Glutamatergic neuron (in vitro differentiated cells): ENCODE data around the gene KRT82. TPM values are rescaled to one million over a fixed set of nuclear protein-coding genes. Genes with fewer than 3 reads are reported as not detected.

Experiments used
- DNase-seq: peaks from one replicate; pipeline ENCODE4 v3.0.0; 2022
- H3K27ac Mint-ChIP-seq: one replicate; pipeline ENCODE4 v1.8.0; 2020; ENCODE audit warnings: mild to moderate bottlenecking, mixed read lengths, inconsistent platforms; ENCODE audit not compliant: unreplicated experiment
- H3K27me3 Mint-ChIP-seq: one replicate; pipeline ENCODE4 v1.8.0; 2020; ENCODE audit warnings: mild to moderate bottlenecking, moderate library complexity, mixed read lengths, inconsistent platforms; ENCODE audit not compliant: unreplicated experiment
- H3K36me3 Mint-ChIP-seq: one replicate; pipeline ENCODE4 v1.8.0; 2020; ENCODE audit warnings: mild to moderate bottlenecking, mixed read lengths, inconsistent platforms; ENCODE audit not compliant: unreplicated experiment
- H3K4me1 Mint-ChIP-seq: one replicate; pipeline ENCODE4 v1.8.0; 2020; ENCODE audit warnings: mild to moderate bottlenecking, low read depth, mixed read lengths, inconsistent platforms; ENCODE audit not compliant: unreplicated experiment
- H3K4me3 Mint-ChIP-seq: one replicate; pipeline ENCODE4 v1.8.0; 2020; ENCODE audit warnings: mild to moderate bottlenecking, mixed read lengths, inconsistent platforms; ENCODE audit not compliant: unreplicated experiment
- H3K9me3 Mint-ChIP-seq: one replicate; pipeline ENCODE4 v1.8.0; 2020; ENCODE audit warnings: mild to moderate bottlenecking, moderate library complexity, mixed read lengths, inconsistent platforms; ENCODE audit not compliant: unreplicated experiment
- total RNA-seq: library from RNA; stranded (reverse); fragmentation: NEBNext Ultra II Directional; extraction: Animal tissue kit (Norgen Biotek cat#: 25700); gene quantifications from one replicate; pipeline ENCODE4 v1.2.1, GENCODE V29; 2021; ENCODE audit not compliant: unreplicated experiment
- TF ChIP-seq, protein P1 (sequence below): fragments of 200-600 bp; sonication (generic); IDR thresholded peaks from one replicate; pipeline ENCODE4 v1.5.0; 2021; ENCODE audit not compliant: partially characterized antibody, unreplicated experiment

The KRT82 gene
- total RNA-seq, 1 donor from 2014 or later, result not detected

DNA sequence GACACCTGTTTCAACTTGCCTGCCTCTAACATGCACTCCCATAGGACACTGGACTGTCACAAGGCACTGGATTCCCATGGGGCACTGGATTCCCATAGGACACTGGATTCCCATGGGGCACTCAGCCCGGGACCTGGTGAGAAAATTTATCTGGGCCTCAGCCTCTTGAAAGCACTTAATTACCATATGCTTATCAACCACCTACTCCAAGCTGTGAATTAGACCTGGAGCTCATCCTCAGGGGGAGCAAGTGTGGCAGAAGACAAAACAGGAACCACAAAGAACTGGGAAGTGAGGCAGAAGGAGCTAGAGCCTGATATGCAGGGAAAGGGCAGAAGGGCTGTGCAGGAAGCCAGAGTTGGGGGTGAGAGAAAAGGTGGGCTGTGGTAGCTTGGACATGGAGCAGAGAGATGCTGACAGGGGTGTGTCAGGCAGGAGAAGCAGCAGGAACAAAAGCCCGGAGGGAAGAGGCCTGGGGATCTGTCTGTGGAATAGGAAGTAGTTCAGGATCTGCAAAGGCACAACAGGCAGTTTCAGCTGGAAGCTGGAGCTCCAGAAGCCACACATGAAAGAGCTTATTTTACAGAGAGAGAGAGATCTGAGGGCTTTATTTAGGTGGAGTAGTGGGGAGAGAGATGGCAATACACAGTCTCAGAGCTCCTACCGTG, 3.1 kb downstream of the KRT82 start:
- Mint-ChIP-seq H3K9me3 (peaks cover 6% of the 10 kb centered on the region), H3K4me3 (no peak overlapping the region), H3K36me3 (no peaks in the 10 kb centered on the region), H3K27ac (no peak overlapping the region), H3K4me1 (peaks cover 5% of the 10 kb centered on the region), H3K27me3 (peaks cover 2% of the 10 kb centered on the region)
- TF ChIP-seq, protein P1, sequence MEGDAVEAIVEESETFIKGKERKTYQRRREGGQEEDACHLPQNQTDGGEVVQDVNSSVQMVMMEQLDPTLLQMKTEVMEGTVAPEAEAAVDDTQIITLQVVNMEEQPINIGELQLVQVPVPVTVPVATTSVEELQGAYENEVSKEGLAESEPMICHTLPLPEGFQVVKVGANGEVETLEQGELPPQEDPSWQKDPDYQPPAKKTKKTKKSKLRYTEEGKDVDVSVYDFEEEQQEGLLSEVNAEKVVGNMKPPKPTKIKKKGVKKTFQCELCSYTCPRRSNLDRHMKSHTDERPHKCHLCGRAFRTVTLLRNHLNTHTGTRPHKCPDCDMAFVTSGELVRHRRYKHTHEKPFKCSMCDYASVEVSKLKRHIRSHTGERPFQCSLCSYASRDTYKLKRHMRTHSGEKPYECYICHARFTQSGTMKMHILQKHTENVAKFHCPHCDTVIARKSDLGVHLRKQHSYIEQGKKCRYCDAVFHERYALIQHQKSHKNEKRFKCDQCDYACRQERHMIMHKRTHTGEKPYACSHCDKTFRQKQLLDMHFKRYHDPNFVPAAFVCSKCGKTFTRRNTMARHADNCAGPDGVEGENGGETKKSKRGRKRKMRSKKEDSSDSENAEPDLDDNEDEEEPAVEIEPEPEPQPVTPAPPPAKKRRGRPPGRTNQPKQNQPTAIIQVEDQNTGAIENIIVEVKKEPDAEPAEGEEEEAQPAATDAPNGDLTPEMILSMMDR, result no peak
- DNase-seq, result no peak

DNA sequence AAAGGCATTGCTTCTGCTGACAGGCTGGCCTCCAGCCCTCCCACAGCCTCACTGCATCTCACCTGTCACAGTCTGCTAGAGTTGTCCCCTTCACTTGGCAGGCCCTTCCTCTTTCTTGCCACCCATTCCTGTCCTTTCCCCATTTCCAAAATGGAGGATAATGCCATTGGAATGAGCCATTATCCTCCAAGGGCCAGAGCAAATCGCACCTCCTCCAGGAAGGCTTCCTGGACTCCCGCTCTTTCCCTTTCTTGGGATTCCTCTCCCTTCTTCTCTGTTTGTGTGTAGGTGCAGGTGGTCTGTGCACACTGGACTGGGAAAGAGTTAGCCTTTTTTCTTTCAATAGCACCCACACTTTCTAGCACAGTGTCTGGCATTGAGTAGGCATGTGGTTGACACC, 3.8 kb downstream of the KRT82 start:
- Mint-ChIP-seq H3K36me3 (no peaks in the 10 kb centered on the region), H3K9me3 (peaks cover 5% of the 10 kb centered on the region), H3K4me3 (no peak overlapping the region), H3K4me1 (peaks cover 5% of the 10 kb centered on the region), H3K27ac (no peak overlapping the region), H3K27me3 (peaks cover 2% of the 10 kb centered on the region)
- TF ChIP-seq, protein P1, result no peak
- DNase-seq, result no peak

DNA sequence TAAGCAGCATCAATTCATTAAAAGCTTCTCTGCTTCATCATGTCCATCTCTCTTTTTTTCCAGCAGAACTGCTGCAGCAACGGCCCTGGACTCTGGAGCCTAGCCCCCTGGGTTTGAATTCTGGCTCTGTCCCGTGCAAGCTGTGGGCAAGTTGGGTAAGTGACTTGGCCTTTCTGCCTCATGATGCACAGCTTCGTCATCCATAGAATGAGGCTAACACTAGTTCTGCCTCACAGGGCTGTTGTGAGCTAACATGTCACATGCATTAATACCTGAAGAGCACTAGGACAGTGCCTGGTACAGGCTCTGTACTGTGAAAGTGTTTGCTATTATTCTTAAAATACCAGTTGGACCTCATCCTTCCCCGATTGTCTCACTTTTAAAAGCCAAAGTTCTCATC, 4.2 kb downstream of the KRT82 start:
- no peaks in the 10 kb centered on the region for H3K36me3 Mint-ChIP-seq
- H3K27ac Mint-ChIP-seq, result no peak overlapping the region
- H3K4me1 Mint-ChIP-seq, result peaks cover 5% of the 10 kb centered on the region
- peaks cover 2% of the 10 kb centered on the region for H3K27me3 Mint-ChIP-seq
- DNase-seq, result no peak
- H3K9me3 Mint-ChIP-seq, result peaks cover 4% of the 10 kb centered on the region
- H3K4me3 Mint-ChIP-seq, result no peak overlapping the region
- TF ChIP-seq, protein P1, result no peak

DNA sequence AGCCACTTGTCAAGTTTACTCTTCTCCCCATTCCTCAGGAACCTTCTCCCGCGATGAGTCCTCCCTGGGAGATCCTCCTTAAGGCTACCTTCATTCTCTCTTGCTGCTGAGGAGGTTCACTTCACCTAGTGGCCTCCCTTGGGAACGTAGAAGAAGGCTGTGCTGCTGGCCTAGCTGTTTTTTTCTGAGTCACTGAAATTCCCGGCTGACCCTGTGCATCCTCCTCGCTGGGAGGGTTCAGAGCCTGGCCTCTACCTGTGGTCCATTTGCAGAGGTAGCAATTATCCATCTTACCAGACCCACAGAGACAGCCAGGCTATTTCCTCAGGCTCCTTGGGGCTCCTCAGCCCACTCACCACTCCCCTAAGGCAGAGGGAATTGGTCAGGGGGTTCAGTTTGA, 4.6 kb downstream of the KRT82 start:
- peaks cover 5% of the 10 kb centered on the region for H3K4me1 Mint-ChIP-seq
- no peak overlapping the region for H3K4me3 Mint-ChIP-seq
- H3K9me3 Mint-ChIP-seq, result peaks cover 4% of the 10 kb centered on the region
- no peak for DNase-seq
- TF ChIP-seq, protein P1, result no peak
- no peaks in the 10 kb centered on the region for H3K36me3 Mint-ChIP-seq
- H3K27ac Mint-ChIP-seq, result no peak overlapping the region
- H3K27me3 Mint-ChIP-seq, result peaks cover 2% of the 10 kb centered on the region

DNA sequence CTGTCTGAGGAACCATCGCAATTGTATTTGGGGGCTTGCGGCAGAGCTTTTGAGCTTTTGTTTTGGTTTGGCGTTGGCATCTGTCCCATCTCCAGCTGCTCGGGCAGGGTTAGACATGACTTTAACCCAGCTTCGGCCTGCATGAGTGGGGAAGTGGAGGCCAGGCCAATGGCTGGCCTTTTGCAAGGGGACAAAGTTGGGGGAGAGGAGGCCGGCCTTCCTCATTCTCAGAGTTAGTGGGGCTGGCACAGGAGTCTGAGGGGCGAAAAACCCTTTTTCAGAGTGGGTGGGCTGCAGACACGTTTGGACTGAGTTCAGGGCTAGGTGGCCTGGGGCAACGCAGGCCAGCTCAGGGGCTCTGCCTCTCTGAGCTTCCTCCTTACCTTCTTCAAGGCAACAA, 5.2 kb downstream of the KRT82 start:
- DNase-seq, result no peak
- H3K36me3 Mint-ChIP-seq, result no peaks in the 10 kb centered on the region
- H3K4me1 Mint-ChIP-seq, result peaks cover 5% of the 10 kb centered on the region
- peaks cover 2% of the 10 kb centered on the region for H3K27me3 Mint-ChIP-seq
- no peak overlapping the region for H3K27ac Mint-ChIP-seq
- peaks cover 5% of the 10 kb centered on the region for H3K9me3 Mint-ChIP-seq
- no peak overlapping the region for H3K4me3 Mint-ChIP-seq
- TF ChIP-seq, protein P1, result no peak
